ENCODE data around the gene SALL1. TPM values are rescaled to one million over a fixed set of nuclear protein-coding genes. Genes with fewer than 3 reads are reported as not detected.

Gene SALL1
- total and polyA plus RNA-seq, 2 of the 13 experiments (the other 11 are each of a cell fraction or from before 2014, with no cell fraction given), result 6.6 to 12.3 TPM

- TF ChIP-seq, protein P1, sequence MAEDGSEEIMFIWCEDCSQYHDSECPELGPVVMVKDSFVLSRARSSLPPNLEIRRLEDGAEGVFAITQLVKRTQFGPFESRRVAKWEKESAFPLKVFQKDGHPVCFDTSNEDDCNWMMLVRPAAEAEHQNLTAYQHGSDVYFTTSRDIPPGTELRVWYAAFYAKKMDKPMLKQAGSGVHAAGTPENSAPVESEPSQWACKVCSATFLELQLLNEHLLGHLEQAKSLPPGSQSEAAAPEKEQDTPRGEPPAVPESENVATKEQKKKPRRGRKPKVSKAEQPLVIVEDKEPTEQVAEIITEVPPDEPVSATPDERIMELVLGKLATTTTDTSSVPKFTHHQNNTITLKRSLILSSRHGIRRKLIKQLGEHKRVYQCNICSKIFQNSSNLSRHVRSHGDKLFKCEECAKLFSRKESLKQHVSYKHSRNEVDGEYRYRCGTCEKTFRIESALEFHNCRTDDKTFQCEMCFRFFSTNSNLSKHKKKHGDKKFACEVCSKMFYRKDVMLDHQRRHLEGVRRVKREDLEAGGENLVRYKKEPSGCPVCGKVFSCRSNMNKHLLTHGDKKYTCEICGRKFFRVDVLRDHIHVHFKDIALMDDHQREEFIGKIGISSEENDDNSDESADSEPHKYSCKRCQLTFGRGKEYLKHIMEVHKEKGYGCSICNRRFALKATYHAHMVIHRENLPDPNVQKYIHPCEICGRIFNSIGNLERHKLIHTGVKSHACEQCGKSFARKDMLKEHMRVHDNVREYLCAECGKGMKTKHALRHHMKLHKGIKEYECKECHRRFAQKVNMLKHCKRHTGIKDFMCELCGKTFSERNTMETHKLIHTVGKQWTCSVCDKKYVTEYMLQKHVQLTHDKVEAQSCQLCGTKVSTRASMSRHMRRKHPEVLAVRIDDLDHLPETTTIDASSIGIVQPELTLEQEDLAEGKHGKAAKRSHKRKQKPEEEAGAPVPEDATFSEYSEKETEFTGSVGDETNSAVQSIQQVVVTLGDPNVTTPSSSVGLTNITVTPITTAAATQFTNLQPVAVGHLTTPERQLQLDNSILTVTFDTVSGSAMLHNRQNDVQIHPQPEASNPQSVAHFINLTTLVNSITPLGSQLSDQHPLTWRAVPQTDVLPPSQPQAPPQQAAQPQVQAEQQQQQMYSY (CRISPR knock-in tag; IDR thresholded peaks at IDR 0.05), result no peak
- TF ChIP-seq ZSCAN31 (CRISPR knock-in tag; IDR thresholded peaks at IDR 0.05; ENCODE audit: low read depth) (no peak), KDM2A (CRISPR knock-in tag; IDR thresholded peaks at IDR 0.05; ENCODE audit: borderline replicate concordance, low read depth) (peak; percentile 10; the same call in 1 of the 2 replicates), ZKSCAN5 (CRISPR knock-in tag; IDR thresholded peaks at IDR 0.05) (no peak)
Observed at GRCh38 chr16:51151435-51151960, 428 bp upstream of the SALL1 start (continued).

- H3K4me2 ChIP-seq (ENCODE audit: low read depth, low read length), result peak overlapping the region; percentile 90
- TF ChIP-seq, protein P2, sequence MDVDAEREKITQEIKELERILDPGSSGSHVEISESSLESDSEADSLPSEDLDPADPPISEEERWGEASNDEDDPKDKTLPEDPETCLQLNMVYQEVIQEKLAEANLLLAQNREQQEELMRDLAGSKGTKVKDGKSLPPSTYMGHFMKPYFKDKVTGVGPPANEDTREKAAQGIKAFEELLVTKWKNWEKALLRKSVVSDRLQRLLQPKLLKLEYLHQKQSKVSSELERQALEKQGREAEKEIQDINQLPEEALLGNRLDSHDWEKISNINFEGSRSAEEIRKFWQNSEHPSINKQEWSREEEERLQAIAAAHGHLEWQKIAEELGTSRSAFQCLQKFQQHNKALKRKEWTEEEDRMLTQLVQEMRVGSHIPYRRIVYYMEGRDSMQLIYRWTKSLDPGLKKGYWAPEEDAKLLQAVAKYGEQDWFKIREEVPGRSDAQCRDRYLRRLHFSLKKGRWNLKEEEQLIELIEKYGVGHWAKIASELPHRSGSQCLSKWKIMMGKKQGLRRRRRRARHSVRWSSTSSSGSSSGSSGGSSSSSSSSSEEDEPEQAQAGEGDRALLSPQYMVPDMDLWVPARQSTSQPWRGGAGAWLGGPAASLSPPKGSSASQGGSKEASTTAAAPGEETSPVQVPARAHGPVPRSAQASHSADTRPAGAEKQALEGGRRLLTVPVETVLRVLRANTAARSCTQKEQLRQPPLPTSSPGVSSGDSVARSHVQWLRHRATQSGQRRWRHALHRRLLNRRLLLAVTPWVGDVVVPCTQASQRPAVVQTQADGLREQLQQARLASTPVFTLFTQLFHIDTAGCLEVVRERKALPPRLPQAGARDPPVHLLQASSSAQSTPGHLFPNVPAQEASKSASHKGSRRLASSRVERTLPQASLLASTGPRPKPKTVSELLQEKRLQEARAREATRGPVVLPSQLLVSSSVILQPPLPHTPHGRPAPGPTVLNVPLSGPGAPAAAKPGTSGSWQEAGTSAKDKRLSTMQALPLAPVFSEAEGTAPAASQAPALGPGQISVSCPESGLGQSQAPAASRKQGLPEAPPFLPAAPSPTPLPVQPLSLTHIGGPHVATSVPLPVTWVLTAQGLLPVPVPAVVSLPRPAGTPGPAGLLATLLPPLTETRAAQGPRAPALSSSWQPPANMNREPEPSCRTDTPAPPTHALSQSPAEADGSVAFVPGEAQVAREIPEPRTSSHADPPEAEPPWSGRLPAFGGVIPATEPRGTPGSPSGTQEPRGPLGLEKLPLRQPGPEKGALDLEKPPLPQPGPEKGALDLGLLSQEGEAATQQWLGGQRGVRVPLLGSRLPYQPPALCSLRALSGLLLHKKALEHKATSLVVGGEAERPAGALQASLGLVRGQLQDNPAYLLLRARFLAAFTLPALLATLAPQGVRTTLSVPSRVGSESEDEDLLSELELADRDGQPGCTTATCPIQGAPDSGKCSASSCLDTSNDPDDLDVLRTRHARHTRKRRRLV (CRISPR knock-in tag; IDR thresholded peaks at IDR 0.05), result 0 out of 2 replicates have a peak, but pooled peaks have one; percentile 20
- TF ChIP-seq, protein P3, sequence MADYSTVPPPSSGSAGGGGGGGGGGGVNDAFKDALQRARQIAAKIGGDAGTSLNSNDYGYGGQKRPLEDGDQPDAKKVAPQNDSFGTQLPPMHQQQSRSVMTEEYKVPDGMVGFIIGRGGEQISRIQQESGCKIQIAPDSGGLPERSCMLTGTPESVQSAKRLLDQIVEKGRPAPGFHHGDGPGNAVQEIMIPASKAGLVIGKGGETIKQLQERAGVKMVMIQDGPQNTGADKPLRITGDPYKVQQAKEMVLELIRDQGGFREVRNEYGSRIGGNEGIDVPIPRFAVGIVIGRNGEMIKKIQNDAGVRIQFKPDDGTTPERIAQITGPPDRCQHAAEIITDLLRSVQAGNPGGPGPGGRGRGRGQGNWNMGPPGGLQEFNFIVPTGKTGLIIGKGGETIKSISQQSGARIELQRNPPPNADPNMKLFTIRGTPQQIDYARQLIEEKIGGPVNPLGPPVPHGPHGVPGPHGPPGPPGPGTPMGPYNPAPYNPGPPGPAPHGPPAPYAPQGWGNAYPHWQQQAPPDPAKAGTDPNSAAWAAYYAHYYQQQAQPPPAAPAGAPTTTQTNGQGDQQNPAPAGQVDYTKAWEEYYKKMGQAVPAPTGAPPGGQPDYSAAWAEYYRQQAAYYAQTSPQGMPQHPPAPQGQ (CRISPR knock-in tag; IDR thresholded peaks at IDR 0.05; ENCODE audit: borderline replicate concordance), result 0 out of 2 replicates have a peak, but pooled peaks have one; percentile 39
- TF ChIP-seq HNRNPL (IDR thresholded peaks at IDR 0.05; ENCODE audit: low read depth, low read length) (0 out of 2 replicates have a peak, but pooled peaks have one; percentile 5), ZNF30 (CRISPR knock-in tag; IDR thresholded peaks at IDR 0.05) (peak; percentile 54; the same call in 1 of the 2 replicates), FOSL2 (CRISPR knock-in tag; IDR thresholded peaks at IDR 0.05) (0 out of 2 replicates have a peak, but pooled peaks have one; percentile 7)
Observed at GRCh38 chr16:51150165-51150887, 744 bp downstream of the SALL1 start.

More at GRCh38 chr16:51150165-51150887, 744 bp downstream of the SALL1 start:
- ChIA-PET CTCF (ENCODE audit: low intra/inter-chr PET ratio, low total read pairs) (no interaction called here), POLR2A (interaction anchor here (0.6 to 2.1 kb wide), 6 partner anchors 25 to 115 kb away, joined by 3 to 11 read pairs (median 6); no protein-coding TSS in a partner anchor)
- Histone ChIP-seq H3K4me1 (ENCODE audit: insufficient read depth, low read length) (peaks cover 53% of the 10 kb centered on the region), H3K79me2 (ENCODE audit: insufficient read depth, low read length) (peaks cover 52% of the 10 kb centered on the region), H3K9ac (ENCODE audit: insufficient read depth, low read depth, low read length) (peak overlapping the region; percentile 91), H3K4me3 (replicated peaks in 1 of 3; ENCODE audit: insufficient read depth in 1 of 3, low read depth in 2 of 3, low read length in 3 of 3) (peak overlapping the region; percentile 90 to 97 (median 94)), H3K9me3 (ENCODE audit: low read length) (no peaks in the 10 kb centered on the region), H3K27me3 (ENCODE audit: control insufficient read depth in 1 of 2, insufficient read depth in 2 of 2, low read length in 2 of 2) (peaks cover 0 to 16% of the 10 kb centered on the region in 2 experiments; a peak in 3 of 5 replicates), H2AFZ (ENCODE audit: low read length) (peak overlapping the region; percentile 71), H3K27ac (ENCODE audit: extremely low read length, insufficient read depth, low read length) (peak overlapping the region; percentile 86), H4K20me1 (ENCODE audit: insufficient read depth, low read length) (no peaks in the 10 kb centered on the region), H3K36me3 (replicated peaks in 1 of 2; ENCODE audit: control insufficient read depth in 1 of 2, insufficient read depth in 2 of 2, low read length in 2 of 2) (no peaks in the 10 kb centered on the region)
- WGBS (ENCODE audit: low lambda C conversion rate), result 2% methylated on average over 27 of the region's 53 CpGs
- in situ Hi-C loops (cut with HindIII; ENCODE audit: extremely low pct_ligation_motif_present, low pct_unique_long_range_greater_than_20kb) (loop anchor here (5.0 kb wide), 1 partner anchor 612 kb away; no protein-coding TSS in a partner anchor), intact Hi-C loops (cut with micrococcal nuclease; ENCODE audit: unreplicated experiment) (loop anchor here (2.0 to 5.0 kb wide), 2 partner anchors 30 to 288 kb away; no protein-coding TSS in a partner anchor)
- peak; percentile 13; the same call in 2 of the 3 replicates for ATAC-seq
- DNase-seq (ENCODE audit: low spot score), result no peak
- no peak for FAIRE-seq
- BruUV-seq (replicated peaks), result no TSS peak

Measured in HepG2 (cell line).